ENCODE measurements around the gene LSAMP.

Gene LSAMP

GRCh38 chr3:116056280-116056679 is 389.0 kb downstream of the LSAMP start:
- Histone ChIP-seq H2BK120ac (ENCODE audit: low read depth, low read length) (no peak overlapping the region), H3K14ac (ENCODE audit: low read length in 2 of 2) (no peak overlapping the region), H3K27ac (ENCODE audit: low read length, poor library complexity, severe bottlenecking) (no peak overlapping the region), H3K4me2 (ENCODE audit: low read length, poor library complexity, severe bottlenecking) (no peak overlapping the region), H2BK15ac (ENCODE audit: low read depth, poor library complexity, severe bottlenecking) (no peak overlapping the region), H4K8ac (ENCODE audit: low read length) (no peak overlapping the region), H3K4ac (ENCODE audit: low read depth in 1 of 2, low read length in 2 of 2) (no peak overlapping the region), H3K23ac (ENCODE audit: low read length in 2 of 2) (no peak overlapping the region), H2BK12ac (ENCODE audit: low read length in 2 of 2) (no peak overlapping the region), H2AFZ (ENCODE audit: low read depth, low read length) (no peak overlapping the region), H3K79me1 (replicated peaks; ENCODE audit: low read length, poor library complexity, severe bottlenecking) (peaks cover 3% of the 10 kb centered on the region), H2BK5ac (ENCODE audit: low read depth, low read length, poor library complexity, severe bottlenecking) (no peak overlapping the region), H3K36me3 (ENCODE audit: control insufficient read depth in 1 of 2, insufficient read depth in 2 of 2, low read depth in 1 of 2, low read length in 2 of 2) (no peaks in the 10 kb centered on the region), H3K18ac (ENCODE audit: low read depth in 1 of 2, low read length in 2 of 2) (no peak overlapping the region), H3K9me3 (ENCODE audit: control insufficient read depth, low read length) (no peaks in the 10 kb centered on the region), H3K27me3 (ENCODE audit: control insufficient read depth in 1 of 2, insufficient read depth in 1 of 2, low read length in 2 of 2) (no peaks in the 10 kb centered on the region), H3K4me3 (ENCODE audit: insufficient read depth in 1 of 2, low read depth in 1 of 2, low read length in 2 of 2) (no peak overlapping the region), H2AK5ac (ENCODE audit: low read length, severe bottlenecking) (no peak overlapping the region), H3K4me1 (ENCODE audit: control insufficient read depth, insufficient read depth, low read depth, low read length) (peaks cover 1% of the 10 kb centered on the region), H3K9ac (ENCODE audit: low read length) (no peak overlapping the region), H4K91ac (ENCODE audit: low read length) (no peak overlapping the region)
- WGBS: no CpG with 5 or more reads among the region's 2 CpGs
- DNase-seq: no peak

GRCh38 chr3:116053017-116053416 is 392.3 kb downstream of the LSAMP start:
- Histone ChIP-seq H3K79me1 (replicated peaks; ENCODE audit: low read length, poor library complexity, severe bottlenecking) (peaks cover 3% of the 10 kb centered on the region), H3K4me1 (ENCODE audit: control insufficient read depth, insufficient read depth, low read depth, low read length) (peaks cover 1% of the 10 kb centered on the region), H3K4me3 (ENCODE audit: insufficient read depth in 1 of 2, low read depth in 1 of 2, low read length in 2 of 2) (no peak overlapping the region), H3K23ac (ENCODE audit: low read length in 2 of 2) (no peak overlapping the region), H2BK12ac (ENCODE audit: low read length in 2 of 2) (no peak overlapping the region), H3K9ac (ENCODE audit: low read length) (no peak overlapping the region), H3K27ac (ENCODE audit: low read length, poor library complexity, severe bottlenecking) (no peak overlapping the region), H3K14ac (ENCODE audit: low read length in 2 of 2) (no peak overlapping the region), H4K8ac (ENCODE audit: low read length) (no peak overlapping the region), H3K9me3 (ENCODE audit: control insufficient read depth, low read length) (no peaks in the 10 kb centered on the region), H2BK5ac (ENCODE audit: low read depth, low read length, poor library complexity, severe bottlenecking) (no peak overlapping the region), H2AFZ (ENCODE audit: low read depth, low read length) (no peak overlapping the region), H4K91ac (ENCODE audit: low read length) (no peak overlapping the region), H2BK15ac (ENCODE audit: low read depth, poor library complexity, severe bottlenecking) (no peak overlapping the region), H3K4me2 (ENCODE audit: low read length, poor library complexity, severe bottlenecking) (no peak overlapping the region), H3K18ac (ENCODE audit: low read depth in 1 of 2, low read length in 2 of 2) (no peak overlapping the region), H2AK5ac (ENCODE audit: low read length, severe bottlenecking) (no peak overlapping the region), H3K27me3 (ENCODE audit: control insufficient read depth in 1 of 2, insufficient read depth in 1 of 2, low read length in 2 of 2) (no peaks in the 10 kb centered on the region), H2BK120ac (ENCODE audit: low read depth, low read length) (no peak overlapping the region), H3K36me3 (ENCODE audit: control insufficient read depth in 1 of 2, insufficient read depth in 2 of 2, low read depth in 1 of 2, low read length in 2 of 2) (no peaks in the 10 kb centered on the region), H3K4ac (ENCODE audit: low read depth in 1 of 2, low read length in 2 of 2) (no peak overlapping the region)
- no peak for DNase-seq

GRCh38 chr3:116052602-116053001 is 392.7 kb downstream of the LSAMP start:
- Histone ChIP-seq H3K14ac (ENCODE audit: low read length in 2 of 2) (no peak overlapping the region), H3K4me1 (ENCODE audit: control insufficient read depth, insufficient read depth, low read depth, low read length) (peaks cover 1% of the 10 kb centered on the region), H2AFZ (ENCODE audit: low read depth, low read length) (no peak overlapping the region), H4K8ac (ENCODE audit: low read length) (no peak overlapping the region), H3K9ac (ENCODE audit: low read length) (no peak overlapping the region), H2AK5ac (ENCODE audit: low read length, severe bottlenecking) (no peak overlapping the region), H3K4me2 (ENCODE audit: low read length, poor library complexity, severe bottlenecking) (no peak overlapping the region), H3K4ac (ENCODE audit: low read depth in 1 of 2, low read length in 2 of 2) (no peak overlapping the region), H3K9me3 (ENCODE audit: control insufficient read depth, low read length) (no peaks in the 10 kb centered on the region), H3K36me3 (ENCODE audit: control insufficient read depth in 1 of 2, insufficient read depth in 2 of 2, low read depth in 1 of 2, low read length in 2 of 2) (no peaks in the 10 kb centered on the region), H3K23ac (ENCODE audit: low read length in 2 of 2) (no peak overlapping the region), H2BK120ac (ENCODE audit: low read depth, low read length) (no peak overlapping the region), H2BK15ac (ENCODE audit: low read depth, poor library complexity, severe bottlenecking) (no peak overlapping the region), H2BK12ac (ENCODE audit: low read length in 2 of 2) (no peak overlapping the region), H2BK5ac (ENCODE audit: low read depth, low read length, poor library complexity, severe bottlenecking) (no peak overlapping the region), H3K79me1 (replicated peaks; ENCODE audit: low read length, poor library complexity, severe bottlenecking) (peaks cover 3% of the 10 kb centered on the region), H3K18ac (ENCODE audit: low read depth in 1 of 2, low read length in 2 of 2) (no peak overlapping the region), H4K91ac (ENCODE audit: low read length) (no peak overlapping the region), H3K27ac (ENCODE audit: low read length, poor library complexity, severe bottlenecking) (no peak overlapping the region), H3K4me3 (ENCODE audit: insufficient read depth in 1 of 2, low read depth in 1 of 2, low read length in 2 of 2) (no peak overlapping the region), H3K27me3 (ENCODE audit: control insufficient read depth in 1 of 2, insufficient read depth in 1 of 2, low read length in 2 of 2) (no peaks in the 10 kb centered on the region)
- 97% methylated on average over 3 of the region's 3 CpGs for WGBS
- no peak for DNase-seq

GRCh38 chr3:116051586-116051985 is 393.7 kb downstream of the LSAMP start:
- 100% methylated on average over 2 of the region's 3 CpGs for WGBS
- no peak overlapping the region for H3K4ac ChIP-seq (ENCODE audit: low read depth in 1 of 2, low read length in 2 of 2)
- H3K27me3 ChIP-seq (ENCODE audit: control insufficient read depth in 1 of 2, insufficient read depth in 1 of 2, low read length in 2 of 2): no peaks in the 10 kb centered on the region
- peaks cover 1% of the 10 kb centered on the region for H3K4me1 ChIP-seq (ENCODE audit: control insufficient read depth, insufficient read depth, low read depth, low read length)
- H3K79me1 ChIP-seq (replicated peaks; ENCODE audit: low read length, poor library complexity, severe bottlenecking): peaks cover 3% of the 10 kb centered on the region
- H3K14ac ChIP-seq (ENCODE audit: low read length in 2 of 2): no peak overlapping the region
- no peak overlapping the region for H3K4me3 ChIP-seq (ENCODE audit: insufficient read depth in 1 of 2, low read depth in 1 of 2, low read length in 2 of 2)
- H2BK5ac ChIP-seq (ENCODE audit: low read depth, low read length, poor library complexity, severe bottlenecking): no peak overlapping the region
- no peak overlapping the region for H2BK15ac ChIP-seq (ENCODE audit: low read depth, poor library complexity, severe bottlenecking)
- no peak overlapping the region for H2BK120ac ChIP-seq (ENCODE audit: low read depth, low read length)
- no peak overlapping the region for H2AFZ ChIP-seq (ENCODE audit: low read depth, low read length)
- H3K23ac ChIP-seq (ENCODE audit: low read length in 2 of 2): no peak overlapping the region
- no peak overlapping the region for H3K4me2 ChIP-seq (ENCODE audit: low read length, poor library complexity, severe bottlenecking)
- no peak overlapping the region for H2AK5ac ChIP-seq (ENCODE audit: low read length, severe bottlenecking)
- no peaks in the 10 kb centered on the region for H3K9me3 ChIP-seq (ENCODE audit: control insufficient read depth, low read length)
- H3K36me3 ChIP-seq (ENCODE audit: control insufficient read depth in 1 of 2, insufficient read depth in 2 of 2, low read depth in 1 of 2, low read length in 2 of 2): no peaks in the 10 kb centered on the region
- H3K9ac ChIP-seq (ENCODE audit: low read length): no peak overlapping the region
- no peak overlapping the region for H2BK12ac ChIP-seq (ENCODE audit: low read length in 2 of 2)
- H4K91ac ChIP-seq (ENCODE audit: low read length): no peak overlapping the region
- no peak overlapping the region for H3K27ac ChIP-seq (ENCODE audit: low read length, poor library complexity, severe bottlenecking)
- H3K18ac ChIP-seq (ENCODE audit: low read depth in 1 of 2, low read length in 2 of 2): no peak overlapping the region
- no peak for DNase-seq
- no peak overlapping the region for H4K8ac ChIP-seq (ENCODE audit: low read length)

All from mesenchymal stem cell (in vitro differentiated cells and primary cell).